Tibial nerve (tissue), 4 donors: ENCODE results near the gene FCHSD2.
"Not testable (repeated sequence)": the region's sequence is repeated elsewhere in the genome, so short reads cannot be mapped to it uniquely, and the experiment has no call there.

ENCODE experiments used
- EP300 ChIP-seq, 2 donors: sonication (generic); formaldehyde crosslinking; IDR thresholded peaks; one replicate each; pipeline ENCODE4 v1.6.1; 2017; ENCODE audit warnings: antibody characterized with exemption in 2 of 2, mild to moderate bottlenecking in 1 of 2
- POLR2A ChIP-seq, 2 donors: fragments of 450-650 bp; IDR thresholded peaks; one replicate each; pipeline ENCODE4 v1.6.1; 2017; ENCODE audit warnings: antibody characterized with exemption in 2 of 2, mild to moderate bottlenecking in 2 of 2, moderate library complexity in 2 of 2
- TF ChIP-seq, protein P1 (sequence below), 5 experiments: fragments of 200-600 bp in 3 of 5; fragments of 450-650 bp in 2 of 5; sonication (generic) in 3 of 5; IDR thresholded peaks; one replicate each; pipeline ENCODE4 v1.5.1; 2016 to 2019; ENCODE audit warnings: antibody characterized with exemption in 5 of 5, mild to moderate bottlenecking in 3 of 5, moderate library complexity in 2 of 5

DNA sequence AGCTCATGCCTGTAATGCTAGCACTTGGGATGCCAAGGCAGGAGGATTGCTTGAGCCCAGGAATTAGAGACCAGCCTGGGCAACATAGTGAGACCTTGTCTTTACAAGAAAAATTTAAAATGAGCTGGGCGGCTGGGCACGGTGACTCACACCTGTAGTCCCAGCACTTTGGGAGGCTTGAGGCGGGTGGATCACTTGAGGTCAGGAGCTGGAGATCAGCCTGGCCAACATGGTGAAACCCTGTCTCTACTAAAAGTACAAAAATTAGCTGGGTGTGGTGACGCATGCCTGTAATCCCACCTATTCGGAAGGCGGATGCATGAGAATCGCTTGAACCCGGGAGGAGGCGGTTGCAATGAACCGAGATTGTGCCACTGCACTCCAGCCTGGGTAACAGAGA, 330.4 kb downstream of the FCHSD2 start:
- TF ChIP-seq, protein P1, sequence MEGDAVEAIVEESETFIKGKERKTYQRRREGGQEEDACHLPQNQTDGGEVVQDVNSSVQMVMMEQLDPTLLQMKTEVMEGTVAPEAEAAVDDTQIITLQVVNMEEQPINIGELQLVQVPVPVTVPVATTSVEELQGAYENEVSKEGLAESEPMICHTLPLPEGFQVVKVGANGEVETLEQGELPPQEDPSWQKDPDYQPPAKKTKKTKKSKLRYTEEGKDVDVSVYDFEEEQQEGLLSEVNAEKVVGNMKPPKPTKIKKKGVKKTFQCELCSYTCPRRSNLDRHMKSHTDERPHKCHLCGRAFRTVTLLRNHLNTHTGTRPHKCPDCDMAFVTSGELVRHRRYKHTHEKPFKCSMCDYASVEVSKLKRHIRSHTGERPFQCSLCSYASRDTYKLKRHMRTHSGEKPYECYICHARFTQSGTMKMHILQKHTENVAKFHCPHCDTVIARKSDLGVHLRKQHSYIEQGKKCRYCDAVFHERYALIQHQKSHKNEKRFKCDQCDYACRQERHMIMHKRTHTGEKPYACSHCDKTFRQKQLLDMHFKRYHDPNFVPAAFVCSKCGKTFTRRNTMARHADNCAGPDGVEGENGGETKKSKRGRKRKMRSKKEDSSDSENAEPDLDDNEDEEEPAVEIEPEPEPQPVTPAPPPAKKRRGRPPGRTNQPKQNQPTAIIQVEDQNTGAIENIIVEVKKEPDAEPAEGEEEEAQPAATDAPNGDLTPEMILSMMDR (IDR thresholded peaks at IDR 0.05) = not testable (repeated sequence)
- not testable (repeated sequence) for TF ChIP-seq POLR2A, EP300 (IDR thresholded peaks at IDR 0.05)
